Amniotic stem cell (primary cell): ENCODE results near the gene SLC37A3.

ENCODE experiments used
- DNase-seq: peaks from one replicate; lab custom pipeline; 2025; lab: John Stamatoyannopoulos, UW

Gene SLC37A3

GRCh38 chr7:140400381-140400780 is 2.1 kb upstream of the SLC37A3 start:
- no peak for DNase-seq

- no peak for DNase-seq
These were observed 491 bp upstream of the SLC37A3 start for GRCh38 chr7:140398821-140399220.

DNA sequence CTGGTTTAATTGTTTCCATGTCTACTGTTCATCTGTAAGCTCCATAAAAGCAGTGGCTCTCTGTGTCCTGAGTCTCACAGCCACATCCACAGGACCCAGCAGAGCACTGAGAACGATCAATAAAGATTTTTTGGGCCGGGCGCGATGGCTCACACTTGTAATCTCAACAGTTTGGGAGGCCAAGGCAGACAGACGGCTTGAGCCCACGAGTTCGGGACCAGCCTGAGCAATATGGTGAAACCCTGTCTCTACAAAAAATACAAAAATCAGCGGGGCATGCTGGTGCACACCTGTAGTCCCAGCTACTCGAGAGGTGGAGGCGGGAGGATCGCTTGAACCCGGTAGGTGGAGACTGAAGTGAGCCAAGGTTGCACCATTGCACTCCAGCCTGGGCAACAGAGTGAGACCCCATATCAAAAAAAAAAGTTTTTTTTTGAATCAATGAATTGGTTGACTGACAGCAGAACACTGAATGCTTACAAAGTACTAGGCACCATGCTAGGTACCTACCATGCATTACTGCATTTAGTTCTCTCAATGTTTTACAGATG is 4.5 kb downstream of the SLC37A3 start:
- no peak for DNase-seq

GRCh38 chr7:140391634-140392033 is 6.7 kb downstream of the SLC37A3 start:
- DNase-seq, result no peak

DNA sequence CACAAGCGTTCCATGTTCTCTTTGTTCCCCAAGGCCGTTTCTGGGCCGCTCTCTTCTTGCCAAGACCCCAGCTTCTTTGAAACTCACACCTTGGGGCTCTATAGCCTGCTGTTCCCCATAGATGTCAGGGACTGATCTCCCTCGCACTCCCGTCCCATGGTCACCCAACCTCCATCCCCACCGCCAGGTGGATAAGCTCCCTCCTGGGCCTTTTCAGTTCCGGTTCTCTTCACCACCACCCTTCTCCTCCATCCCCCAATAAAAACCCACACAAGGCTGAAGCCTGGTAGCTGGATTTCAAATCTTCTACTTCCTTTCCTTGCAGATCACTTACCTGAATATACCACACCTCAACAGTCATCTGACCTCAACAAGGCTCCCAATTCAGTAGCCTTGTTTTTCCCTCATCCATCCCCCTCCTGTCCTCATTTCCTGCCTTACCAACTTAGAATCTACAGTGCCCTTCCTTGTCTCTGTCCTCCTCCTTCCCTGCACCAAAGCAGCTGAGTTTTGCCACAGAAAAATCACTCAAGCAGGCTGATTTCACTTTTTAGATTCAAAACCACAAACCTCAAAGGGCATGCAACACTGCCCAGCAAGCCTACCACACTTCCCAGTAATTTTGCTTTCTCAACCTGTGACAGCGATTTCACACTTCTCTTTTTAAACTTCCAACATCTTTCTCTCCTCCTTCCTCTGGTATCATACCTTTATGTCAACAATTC is 7.7 kb downstream of the SLC37A3 start:
- DNase-seq, result no peak

DNA sequence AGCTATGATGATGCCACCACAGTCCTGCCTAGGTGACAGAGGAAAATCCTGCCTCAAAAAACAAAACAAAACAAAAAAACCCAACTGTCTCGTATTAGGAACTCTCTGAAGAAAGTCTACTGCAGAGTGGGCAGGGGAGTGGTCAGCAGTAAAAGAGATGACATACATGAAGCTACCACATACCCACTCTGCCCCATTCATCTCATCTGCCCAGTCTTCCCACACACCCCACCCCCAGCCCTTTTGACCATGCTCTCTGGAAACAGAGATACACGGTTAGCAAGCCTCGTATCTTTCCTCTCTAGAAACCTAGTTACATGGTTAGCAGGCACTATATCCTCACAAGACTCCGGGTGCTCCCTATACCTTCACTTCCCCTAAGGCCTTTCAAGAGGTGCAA is 8.3 kb downstream of the SLC37A3 start:
- DNase-seq, result no peak

DNA sequence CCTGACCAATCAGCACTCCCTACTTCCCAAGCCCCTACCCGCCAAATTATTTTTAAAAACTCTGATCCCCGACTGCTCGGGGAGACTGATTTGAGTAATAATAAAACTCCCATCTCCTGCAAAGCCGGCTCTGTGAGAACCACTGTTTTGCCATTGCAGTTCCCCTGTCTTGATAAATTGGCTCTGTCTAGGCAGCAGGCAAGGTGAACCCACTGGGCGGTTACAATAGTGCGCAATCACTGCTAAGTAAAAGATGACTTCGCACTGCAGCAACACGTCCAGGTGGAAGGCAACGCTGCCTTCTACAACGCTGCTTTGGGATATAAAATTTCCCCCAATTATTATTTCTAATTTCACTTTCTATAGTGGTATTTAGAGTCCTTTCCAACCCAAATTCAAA is 8.9 kb downstream of the SLC37A3 start:
- DNase-seq, result no peak

- DNase-seq, result no peak
These were observed 13.3 kb downstream of the SLC37A3 start for GRCh38 chr7:140384894-140385545.

DNA sequence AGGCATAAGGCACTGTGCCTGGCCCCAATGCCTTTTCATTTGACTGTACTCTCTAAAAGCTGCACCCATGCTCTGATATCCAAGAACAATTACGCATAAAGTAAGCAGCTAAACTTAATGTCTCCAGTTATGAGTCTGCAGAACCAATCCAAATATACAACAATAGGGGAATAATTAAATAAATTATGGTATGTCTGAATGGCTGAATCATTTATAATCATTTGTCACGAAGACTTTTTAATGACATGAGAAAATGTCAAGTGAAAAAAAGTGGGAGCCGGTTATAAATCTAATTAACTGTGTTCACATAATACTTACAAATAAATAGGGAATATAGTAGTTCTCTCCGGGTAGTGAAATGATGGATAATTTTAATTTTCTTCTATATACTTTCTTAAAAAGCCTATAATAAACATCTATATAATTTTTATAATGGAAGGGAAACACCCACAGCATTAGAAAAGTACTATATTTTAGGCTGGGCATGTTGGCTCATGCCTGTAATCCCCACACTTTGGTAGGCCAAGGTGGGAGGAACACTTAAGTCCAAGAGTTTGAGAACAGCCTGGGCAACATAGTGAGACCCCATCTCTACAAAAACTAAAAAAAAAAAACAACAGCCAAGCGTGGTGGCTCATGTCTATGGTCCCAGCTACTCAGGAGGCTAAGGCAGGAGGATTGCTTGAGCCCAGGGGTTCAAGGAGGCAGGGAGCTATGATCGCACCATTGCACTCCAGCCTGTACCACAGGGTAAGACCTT is 14.2 kb downstream of the SLC37A3 start:
- DNase-seq, result no peak

- DNase-seq, result no peak
These were observed 22.2 kb downstream of the SLC37A3 start for GRCh38 chr7:140375892-140376730.

DNA sequence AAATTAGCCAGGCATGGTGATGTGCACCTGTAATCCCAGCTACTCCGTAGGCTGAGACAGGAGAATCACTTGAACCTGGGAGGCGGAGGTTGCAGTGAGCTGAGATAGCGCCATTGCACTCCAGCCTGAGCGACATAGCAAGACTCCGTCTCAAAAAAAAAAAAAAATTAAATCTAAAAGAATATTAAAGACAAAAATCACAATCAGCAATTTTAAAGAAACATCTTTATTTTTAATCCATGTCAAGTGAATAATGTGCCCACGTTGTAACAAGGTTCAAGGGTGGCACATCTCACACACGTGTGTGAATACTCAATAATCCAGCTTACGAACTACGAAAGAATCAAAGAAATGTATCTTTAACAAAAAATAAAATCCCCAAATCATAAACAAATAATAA is 23.0 kb downstream of the SLC37A3 start:
- no peak for DNase-seq

- DNase-seq, result no peak
These were observed 29.0 kb downstream of the SLC37A3 start for GRCh38 chr7:140369294-140369693.

GRCh38 chr7:140367528-140367927 is 30.8 kb downstream of the SLC37A3 start:
- no peak for DNase-seq

- no peak for DNase-seq
These were observed 33.5 kb downstream of the SLC37A3 start for GRCh38 chr7:140364819-140365218.

GRCh38 chr7:140360697-140361229 is 37.6 kb downstream of the SLC37A3 start:
- DNase-seq, result no peak

GRCh38 chr7:140358412-140359051 is 39.8 kb downstream of the SLC37A3 start:
- DNase-seq, result no peak

- no peak for DNase-seq
These were observed 40.3 kb downstream of the SLC37A3 start for GRCh38 chr7:140358024-140358411.

GRCh38 chr7:140350056-140350455 is 48.3 kb downstream of the SLC37A3 start:
- DNase-seq, result no peak

- DNase-seq, result no peak
These were observed 49.1 kb downstream of the SLC37A3 start for GRCh38 chr7:140349144-140349771.

- DNase-seq, result no peak
These were observed 50.0 kb downstream of the SLC37A3 start for GRCh38 chr7:140348161-140348849.
